Stimulated activated CD4-positive, alpha-beta T cell treated with anti-CD3 and anti-CD28 coated beads, Interleukin-4, amount 100 ng/mL, for 48 hours (primary cell): Measurements from ENCODE around the gene DSE.

Experiments
- DNase-seq, 2 donors: peaks; one replicate each; pipeline ENCODE4 v3.0.0-alpha.2; 2020; ENCODE audit warnings: low read depth in 2 of 2

Gene DSE

GRCh38 chr6:116409756-116410155 is 39.0 kb downstream of the DSE start:
- DNase-seq = no peak

GRCh38 chr6:116411284-116411623 is 40.5 kb downstream of the DSE start:
- no peak for DNase-seq

- no peak for DNase-seq
Measured at GRCh38 chr6:116412270-116412669, 41.5 kb downstream of the DSE start.

GRCh38 chr6:116413357-116413756 is 42.6 kb downstream of the DSE start:
- no peak for DNase-seq

- no peak for DNase-seq
Measured at GRCh38 chr6:116417661-116418060, 46.9 kb downstream of the DSE start.

GRCh38 chr6:116419069-116419786 is 48.5 kb downstream of the DSE start:
- DNase-seq = no peak

- DNase-seq = no peak
Measured at GRCh38 chr6:116420341-116420740, 49.6 kb downstream of the DSE start.

- DNase-seq = no peak
Measured at GRCh38 chr6:116422238-116422637, 51.5 kb downstream of the DSE start.

GRCh38 chr6:116424001-116424400 is 53.3 kb downstream of the DSE start:
- DNase-seq = no peak

- no peak for DNase-seq
Measured at GRCh38 chr6:116426551-116426950, 55.8 kb downstream of the DSE start.

- no peak for DNase-seq
Measured at GRCh38 chr6:116429111-116429510, 58.4 kb downstream of the DSE start.

GRCh38 chr6:116430860-116431259 is 60.1 kb downstream of the DSE start:
- no peak for DNase-seq

GRCh38 chr6:116431964-116432595 is 61.3 kb downstream of the DSE start:
- no peak for DNase-seq

- no peak for DNase-seq
Measured at GRCh38 chr6:116433206-116433712, 62.5 kb downstream of the DSE start.

GRCh38 chr6:116434056-116434725 is 63.4 kb downstream of the DSE start:
- no peak for DNase-seq

- no peak for DNase-seq
Measured at GRCh38 chr6:116436586-116436985, 65.8 kb downstream of the DSE start.

GRCh38 chr6:116437656-116438055 is 66.9 kb downstream of the DSE start:
- no peak for DNase-seq

GRCh38 chr6:116438590-116439448 is 68.1 kb downstream of the DSE start:
- no peak for DNase-seq

GRCh38 chr6:116439522-116440051 is 68.8 kb downstream of the DSE start:
- no peak for DNase-seq

- DNase-seq = no peak
Measured at GRCh38 chr6:116443105-116443504, 72.4 kb downstream of the DSE start.

GRCh38 chr6:116444092-116444491 is 73.3 kb downstream of the DSE start:
- no peak for DNase-seq

GRCh38 chr6:116444575-116444974 is 73.8 kb downstream of the DSE start:
- no peak for DNase-seq
